GM06990 (cell line): ENCODE data around the gene RIMBP2.

ENCODE experiments used
- DNase-seq: peaks from one replicate; pipeline ENCODE4 v3.0.0-alpha.2; 2011; ENCODE audit not compliant: insufficient read length; ENCODE audit errors: extremely low read depth
- H3K27me3 ChIP-seq: replicated peaks from 2 replicates; pipeline ENCODE4 v1.6.0; 2011; ENCODE audit warnings: low read length; ENCODE audit not compliant: control insufficient read depth, insufficient read depth
- H3K36me3 ChIP-seq: 2 replicates; pipeline ENCODE4 v1.5.1; 2011; ENCODE audit warnings: low read length; ENCODE audit not compliant: control insufficient read depth, insufficient read depth
- H3K4me3 ChIP-seq: replicated peaks from 2 replicates; pipeline ENCODE4 v1.5.1; 2011; ENCODE audit warnings: low read depth, mild to moderate bottlenecking, control low read depth, low read length
- TF ChIP-seq, protein P1 (sequence below): IDR thresholded peaks from 2 replicates; pipeline ENCODE4 v1.5.1; 2011; ENCODE audit warnings: low read length, control low read depth, mild to moderate bottlenecking, inconsistent platforms; ENCODE audit not compliant: insufficient read depth, poor library complexity, severe bottlenecking

RIMBP2 gene

DNA sequence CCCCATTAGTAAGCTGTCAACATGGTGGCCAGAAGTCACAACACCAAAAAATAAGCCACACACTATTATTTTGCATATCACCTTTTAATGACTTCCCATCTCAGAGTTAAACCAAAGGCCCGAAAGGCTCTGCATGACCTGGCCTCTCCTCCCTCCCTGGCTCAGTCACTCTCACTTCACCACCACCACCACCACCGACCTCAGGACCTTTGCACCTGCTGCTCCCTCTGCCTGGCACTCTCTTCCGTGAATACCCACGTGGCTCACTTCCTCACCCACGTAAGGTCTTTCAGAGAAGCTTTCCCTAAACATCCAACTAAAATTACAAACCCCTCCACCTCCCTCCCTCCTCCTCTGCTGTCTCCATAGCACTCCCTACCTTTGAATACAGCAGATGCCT lies 134.3 kb downstream of the RIMBP2 start:
- TF ChIP-seq, protein P1, sequence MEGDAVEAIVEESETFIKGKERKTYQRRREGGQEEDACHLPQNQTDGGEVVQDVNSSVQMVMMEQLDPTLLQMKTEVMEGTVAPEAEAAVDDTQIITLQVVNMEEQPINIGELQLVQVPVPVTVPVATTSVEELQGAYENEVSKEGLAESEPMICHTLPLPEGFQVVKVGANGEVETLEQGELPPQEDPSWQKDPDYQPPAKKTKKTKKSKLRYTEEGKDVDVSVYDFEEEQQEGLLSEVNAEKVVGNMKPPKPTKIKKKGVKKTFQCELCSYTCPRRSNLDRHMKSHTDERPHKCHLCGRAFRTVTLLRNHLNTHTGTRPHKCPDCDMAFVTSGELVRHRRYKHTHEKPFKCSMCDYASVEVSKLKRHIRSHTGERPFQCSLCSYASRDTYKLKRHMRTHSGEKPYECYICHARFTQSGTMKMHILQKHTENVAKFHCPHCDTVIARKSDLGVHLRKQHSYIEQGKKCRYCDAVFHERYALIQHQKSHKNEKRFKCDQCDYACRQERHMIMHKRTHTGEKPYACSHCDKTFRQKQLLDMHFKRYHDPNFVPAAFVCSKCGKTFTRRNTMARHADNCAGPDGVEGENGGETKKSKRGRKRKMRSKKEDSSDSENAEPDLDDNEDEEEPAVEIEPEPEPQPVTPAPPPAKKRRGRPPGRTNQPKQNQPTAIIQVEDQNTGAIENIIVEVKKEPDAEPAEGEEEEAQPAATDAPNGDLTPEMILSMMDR = no peak
- no peaks in the 10 kb centered on the region for H3K27me3 ChIP-seq
- DNase-seq = no peak
- H3K36me3 ChIP-seq = no peaks in the 10 kb centered on the region
- no peak overlapping the region for H3K4me3 ChIP-seq

GRCh38 chr12:130579231-130579630 lies 136.9 kb downstream of the RIMBP2 start:
- Histone ChIP-seq H3K36me3 (no peaks in the 10 kb centered on the region), H3K4me3 (no peak overlapping the region), H3K27me3 (no peaks in the 10 kb centered on the region)
- TF ChIP-seq, protein P1 = no peak
- no peak for DNase-seq

DNA sequence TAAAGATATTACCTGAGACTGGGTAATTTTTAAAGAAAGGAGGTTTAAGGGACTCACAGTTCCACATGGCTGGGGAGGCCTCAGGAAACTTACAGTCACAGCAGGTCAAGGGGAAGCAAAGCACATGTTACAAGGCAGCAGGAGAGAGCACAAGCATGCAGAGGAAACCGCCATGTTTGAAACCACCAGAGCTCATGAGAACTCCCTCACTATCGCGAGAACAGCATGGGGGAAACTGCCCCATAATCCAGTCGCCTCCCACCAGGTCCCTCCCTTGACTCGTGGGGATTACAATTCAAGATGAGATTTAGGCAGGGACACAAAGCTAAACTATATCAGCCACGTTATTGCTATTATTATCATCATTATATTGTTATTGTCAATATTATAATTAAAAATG lies 138.7 kb downstream of the RIMBP2 start:
- Histone ChIP-seq H3K36me3 (no peaks in the 10 kb centered on the region), H3K4me3 (no peak overlapping the region), H3K27me3 (no peaks in the 10 kb centered on the region)
- TF ChIP-seq, protein P1 = no peak
- DNase-seq = no peak

DNA sequence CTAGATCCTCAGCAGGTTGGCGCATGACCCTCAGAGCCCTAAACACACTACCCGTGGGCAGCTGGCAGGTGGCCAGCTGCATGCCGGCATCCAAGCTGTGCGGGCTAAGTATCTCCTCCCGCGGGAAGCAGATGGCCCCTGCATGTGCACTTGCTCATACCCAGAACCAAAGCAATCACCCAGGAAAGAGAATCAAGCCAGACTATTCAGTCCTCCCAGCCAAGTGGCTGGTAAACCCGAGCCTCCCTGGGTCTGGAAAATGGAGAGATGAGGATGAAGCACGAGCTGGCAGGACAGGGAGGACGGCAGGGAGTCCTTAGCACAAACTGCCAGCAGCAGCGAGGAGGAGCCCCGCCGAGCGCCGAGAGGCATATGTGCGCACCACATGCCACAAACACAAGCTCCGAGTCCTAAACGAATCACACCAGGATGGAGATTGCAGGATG lies 139.7 kb downstream of the RIMBP2 start:
- no peak for DNase-seq

DNA sequence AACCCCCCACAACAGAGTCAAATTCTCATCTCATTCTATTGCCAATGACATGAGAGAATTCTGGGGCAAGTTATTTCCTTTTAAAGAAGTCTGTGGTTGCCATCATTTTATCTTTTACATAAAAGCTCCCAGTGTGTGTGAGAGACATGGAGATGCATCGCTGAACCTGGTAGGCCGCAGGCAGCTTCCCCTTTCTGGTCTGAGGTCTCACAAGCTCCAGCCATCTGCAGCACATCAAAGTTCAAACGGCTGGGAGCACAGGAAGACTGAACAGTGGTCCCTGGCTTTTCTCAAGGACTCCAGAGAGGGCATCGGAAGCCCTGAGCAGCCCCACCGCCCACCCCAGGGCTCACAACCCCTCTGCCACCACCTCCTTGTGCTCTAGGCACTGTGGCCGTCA lies 141.7 kb downstream of the RIMBP2 start:
- no peak overlapping the region for H3K4me3 ChIP-seq
- H3K36me3 ChIP-seq = no peaks in the 10 kb centered on the region
- no peaks in the 10 kb centered on the region for H3K27me3 ChIP-seq
- DNase-seq = peak; percentile 26
- TF ChIP-seq, protein P1 = no peak

More for the DNA sequence above, 139.7 kb downstream of the RIMBP2 start:
- Histone ChIP-seq H3K4me3 (no peak overlapping the region), H3K27me3 (no peaks in the 10 kb centered on the region), H3K36me3 (no peaks in the 10 kb centered on the region)
- TF ChIP-seq, protein P1 = no peak

- no peak overlapping the region for H3K4me3 ChIP-seq
- no peak for DNase-seq
- TF ChIP-seq, protein P1 = no peak
- H3K36me3 ChIP-seq = no peaks in the 10 kb centered on the region
- no peaks in the 10 kb centered on the region for H3K27me3 ChIP-seq
Measured at GRCh38 chr12:130573766-130574165, 142.3 kb downstream of the RIMBP2 start.
